ENCODE measurements around the gene CAMTA1.

CAMTA1 gene

GRCh38 chr1:7614576-7615074 lies 829.4 kb downstream of the CAMTA1 start:
- no peak for DNase-seq

DNA sequence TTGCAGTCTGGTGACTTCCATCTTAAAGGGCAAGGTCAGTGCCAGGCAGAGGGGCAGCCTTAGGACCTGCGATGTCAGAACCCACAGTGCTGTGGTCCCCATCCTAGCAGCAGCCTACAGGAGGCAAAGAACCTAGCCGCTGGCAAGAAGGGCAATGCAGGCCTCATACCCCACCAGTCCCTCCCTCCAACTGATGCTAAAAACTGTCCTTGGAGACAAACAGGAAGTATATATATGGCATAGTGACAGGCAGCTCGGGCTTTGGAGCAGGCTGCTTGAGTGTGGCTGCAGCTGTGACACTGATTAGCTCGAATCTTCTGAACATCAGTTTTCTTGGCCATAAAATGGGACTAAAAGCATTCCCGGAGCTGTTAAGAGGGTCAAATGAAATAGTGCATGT lies 829.9 kb downstream of the CAMTA1 start:
- DNase-seq = no peak

DNA sequence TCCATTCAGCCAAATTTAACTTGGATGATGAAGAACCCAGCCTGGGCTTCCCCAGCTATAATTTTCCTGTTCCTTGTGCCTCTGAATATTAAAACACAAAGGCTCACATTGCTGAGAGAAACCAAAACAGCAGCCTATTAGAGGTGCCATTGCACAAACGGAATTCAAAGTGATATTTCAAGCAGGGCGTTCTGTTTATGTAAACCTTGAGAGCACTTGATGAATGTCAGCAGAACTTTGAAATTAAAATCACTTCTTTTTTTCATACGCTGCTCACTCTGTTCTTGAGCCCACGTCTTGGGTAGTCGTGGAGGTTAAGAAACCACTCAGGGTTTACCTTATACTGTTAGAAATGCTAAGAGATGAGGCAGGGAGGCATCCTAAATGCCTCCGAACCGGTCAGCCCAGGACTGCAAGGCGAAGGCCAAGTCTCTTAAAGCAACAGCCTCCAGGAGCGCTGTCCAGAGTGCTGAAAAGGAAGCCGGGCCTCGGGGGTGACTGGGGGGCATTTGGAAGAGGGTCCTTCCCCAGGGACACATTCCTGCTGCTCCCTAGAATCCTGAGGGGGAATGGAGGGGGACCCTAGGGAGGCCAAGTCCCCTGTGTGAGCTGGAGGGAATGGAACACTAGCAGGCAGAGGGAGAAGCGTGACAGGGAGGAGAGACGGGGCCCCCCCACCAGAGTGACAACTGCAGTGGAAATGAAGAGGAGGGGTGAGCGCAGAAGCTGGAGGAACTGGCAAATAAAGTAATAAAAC lies 831.0 kb downstream of the CAMTA1 start:
- no peak for DNase-seq

- DNase-seq = no peak
These were observed 831.7 kb downstream of the CAMTA1 start for GRCh38 chr1:7616953-7617352.

- DNase-seq = no peak
These were observed 832.6 kb downstream of the CAMTA1 start for GRCh38 chr1:7617826-7618225.

DNA sequence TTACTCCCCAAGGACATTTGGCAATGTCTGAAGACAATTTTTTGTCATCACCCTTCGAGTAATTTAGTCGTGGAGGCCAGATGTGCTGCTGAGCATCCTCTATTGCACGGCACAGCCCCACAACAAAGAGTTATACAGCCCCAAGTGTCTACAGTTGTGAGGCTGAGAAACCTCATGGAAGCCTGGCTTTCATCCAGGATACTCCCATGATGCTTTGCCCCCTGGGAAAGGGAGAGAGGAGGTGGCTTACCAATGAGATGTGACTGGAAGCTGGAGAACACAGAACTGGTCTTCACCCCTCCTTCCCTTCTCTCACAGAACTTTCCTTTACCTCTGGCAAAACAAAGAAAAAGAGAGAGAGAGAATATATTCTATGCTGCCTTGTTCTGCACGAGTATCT lies 834.9 kb downstream of the CAMTA1 start:
- DNase-seq = no peak

- DNase-seq = no peak
These were observed 836.3 kb downstream of the CAMTA1 start for GRCh38 chr1:7621334-7622219.

DNA sequence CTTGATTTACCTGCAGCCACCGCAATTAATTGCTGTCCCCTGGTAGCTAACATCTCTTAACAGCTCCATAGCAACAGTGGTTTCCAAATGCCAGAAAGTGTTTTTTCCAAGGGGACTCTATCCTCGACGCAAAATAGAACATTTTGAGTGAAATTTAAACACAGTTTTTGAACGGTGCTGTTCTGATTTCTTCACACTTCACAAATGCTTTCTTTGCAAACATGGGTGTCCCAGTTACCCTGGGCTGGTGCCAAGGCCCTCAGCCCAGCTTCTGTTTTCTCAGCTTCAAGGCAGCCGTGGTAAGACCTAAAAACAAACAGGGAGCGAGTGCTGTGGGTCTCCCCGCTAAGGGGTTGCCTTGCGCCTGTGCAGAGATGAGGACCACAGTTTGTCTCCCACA lies 838.6 kb downstream of the CAMTA1 start:
- DNase-seq = no peak

- no peak for DNase-seq
These were observed 839.6 kb downstream of the CAMTA1 start for GRCh38 chr1:7624791-7625355.

DNA sequence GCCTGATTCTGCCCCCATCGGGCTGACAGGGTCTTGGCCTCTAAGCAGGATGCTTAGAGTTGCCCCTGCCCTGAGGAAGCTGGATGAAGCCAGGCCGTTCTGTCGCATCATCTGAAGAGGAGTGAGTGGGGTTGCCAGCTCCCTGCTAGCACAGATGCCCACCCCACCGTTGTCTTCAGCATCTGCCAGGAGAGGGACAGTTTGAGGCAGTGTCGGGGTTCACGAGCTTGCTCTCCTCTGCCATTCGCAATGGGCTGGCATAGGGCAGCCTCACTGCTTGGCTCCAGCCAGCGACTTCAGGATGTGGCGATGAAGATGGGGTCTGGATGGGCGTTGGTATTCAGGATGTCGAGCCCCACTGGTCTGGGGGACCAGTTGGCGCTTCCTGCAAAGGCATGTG lies 840.1 kb downstream of the CAMTA1 start:
- DNase-seq = no peak

- DNase-seq = no peak
These were observed 843.0 kb downstream of the CAMTA1 start for GRCh38 chr1:7628273-7628672.

DNA sequence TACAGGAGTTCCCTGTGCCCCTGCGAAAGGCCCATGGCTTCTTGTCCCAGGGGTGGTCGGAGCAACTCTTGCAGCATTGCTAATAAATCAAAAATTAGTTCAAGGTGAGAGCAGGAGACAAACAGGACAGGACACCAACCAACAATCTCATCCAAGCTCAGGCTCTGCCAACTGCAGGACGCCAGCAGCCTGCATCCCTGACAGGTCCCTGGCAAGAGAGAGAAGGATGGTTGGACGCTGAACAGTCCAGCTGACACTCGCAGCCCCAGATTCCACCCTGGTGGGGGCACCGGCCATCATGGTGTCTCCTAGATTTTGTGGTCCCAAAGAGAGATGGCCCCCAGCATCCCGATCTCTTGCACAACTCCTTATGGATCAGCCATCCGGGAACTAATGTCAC lies 843.8 kb downstream of the CAMTA1 start:
- DNase-seq = no peak

DNA sequence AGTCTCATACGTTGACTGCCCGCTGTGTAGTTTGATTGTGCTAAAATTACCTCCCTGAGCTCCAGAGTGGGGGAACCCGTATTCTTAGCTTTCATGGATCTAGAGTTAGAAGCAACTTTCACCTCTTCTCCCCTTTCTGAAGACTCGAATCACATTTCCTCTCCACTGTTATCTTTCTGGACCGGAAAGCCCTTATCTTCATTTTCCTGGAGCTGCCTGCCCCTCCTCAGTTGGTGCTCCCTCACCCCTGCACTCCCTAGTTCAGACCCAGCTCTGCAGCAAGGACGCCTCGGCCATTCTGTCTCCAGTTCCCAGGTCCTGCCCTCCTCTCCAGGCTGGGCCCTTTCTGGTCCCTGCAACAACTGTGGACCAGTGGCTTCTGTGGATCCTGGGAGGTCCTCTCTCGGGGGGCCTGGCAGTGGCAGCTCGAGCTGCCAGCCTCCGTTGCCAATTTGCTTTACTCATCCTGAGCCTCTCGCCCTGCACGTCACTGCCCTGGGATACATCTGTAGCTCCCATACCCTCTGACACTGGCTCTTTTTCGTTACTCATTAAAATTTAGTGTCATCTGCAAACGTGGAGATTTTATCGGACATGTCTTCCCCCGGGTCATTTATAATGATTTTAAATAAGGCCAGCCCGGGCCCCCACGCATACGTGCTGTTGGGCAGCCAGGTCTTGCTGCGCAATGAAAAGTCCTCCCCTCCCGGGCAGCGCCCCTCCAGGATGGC lies 844.4 kb downstream of the CAMTA1 start:
- DNase-seq = no peak

DNA sequence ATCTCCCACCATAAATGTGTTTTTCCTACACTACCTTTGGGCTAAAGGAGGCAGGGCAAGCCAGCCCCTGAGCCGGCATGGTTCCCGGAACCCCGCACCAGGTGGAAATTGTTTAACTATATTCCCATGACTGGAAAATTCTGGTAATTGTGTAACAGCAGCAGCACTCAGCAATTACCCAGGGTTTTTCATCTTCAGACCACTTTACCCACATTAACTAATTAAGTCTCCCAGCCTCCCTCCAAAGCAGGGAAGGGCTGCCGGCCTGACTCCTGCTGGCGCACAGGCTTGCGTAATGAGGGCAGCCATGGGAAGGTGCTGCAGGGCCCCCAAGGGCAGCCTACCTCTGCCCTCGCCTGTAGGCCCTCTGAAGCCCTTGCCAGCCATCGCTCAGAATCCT lies 845.1 kb downstream of the CAMTA1 start:
- no peak for DNase-seq

DNA sequence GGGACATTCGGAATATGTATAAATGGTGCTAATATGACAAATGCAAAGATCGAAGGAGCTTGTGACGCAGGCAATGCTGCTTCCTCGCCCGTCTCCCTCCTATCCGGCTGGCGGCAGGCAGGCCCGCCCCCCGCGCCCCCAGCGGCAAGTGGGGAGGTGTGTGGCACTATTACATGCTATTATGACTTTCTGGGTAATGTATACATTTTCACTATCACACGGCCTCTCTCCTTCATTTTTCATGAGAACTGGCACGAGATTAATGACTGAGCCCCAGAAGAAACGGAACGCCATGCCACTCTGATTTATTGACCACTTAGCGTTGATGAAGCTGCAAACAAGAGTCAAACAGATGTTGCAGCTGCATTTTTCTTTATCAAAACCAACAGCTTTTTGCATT lies 846.9 kb downstream of the CAMTA1 start:
- no peak for DNase-seq

DNA sequence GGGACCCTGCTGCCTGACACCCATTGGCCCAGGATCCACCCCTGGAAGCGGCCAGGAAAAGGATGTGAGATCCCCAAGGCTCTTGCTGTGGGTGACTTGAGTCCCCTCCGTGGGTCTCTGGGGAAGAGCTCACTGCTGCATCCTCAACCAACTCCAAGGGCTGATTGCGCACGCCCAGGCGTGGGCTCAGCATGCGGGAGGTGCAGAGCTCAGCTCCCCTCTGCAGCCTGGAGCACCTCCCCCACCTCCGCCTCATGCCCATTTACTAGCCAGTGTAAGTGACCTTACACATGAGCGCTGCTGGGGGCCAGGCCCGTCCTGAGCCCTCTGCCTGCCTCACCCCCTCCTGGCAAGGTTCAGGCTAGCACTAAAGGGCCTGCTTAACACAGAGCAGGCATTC lies 847.4 kb downstream of the CAMTA1 start:
- DNase-seq = no peak

DNA sequence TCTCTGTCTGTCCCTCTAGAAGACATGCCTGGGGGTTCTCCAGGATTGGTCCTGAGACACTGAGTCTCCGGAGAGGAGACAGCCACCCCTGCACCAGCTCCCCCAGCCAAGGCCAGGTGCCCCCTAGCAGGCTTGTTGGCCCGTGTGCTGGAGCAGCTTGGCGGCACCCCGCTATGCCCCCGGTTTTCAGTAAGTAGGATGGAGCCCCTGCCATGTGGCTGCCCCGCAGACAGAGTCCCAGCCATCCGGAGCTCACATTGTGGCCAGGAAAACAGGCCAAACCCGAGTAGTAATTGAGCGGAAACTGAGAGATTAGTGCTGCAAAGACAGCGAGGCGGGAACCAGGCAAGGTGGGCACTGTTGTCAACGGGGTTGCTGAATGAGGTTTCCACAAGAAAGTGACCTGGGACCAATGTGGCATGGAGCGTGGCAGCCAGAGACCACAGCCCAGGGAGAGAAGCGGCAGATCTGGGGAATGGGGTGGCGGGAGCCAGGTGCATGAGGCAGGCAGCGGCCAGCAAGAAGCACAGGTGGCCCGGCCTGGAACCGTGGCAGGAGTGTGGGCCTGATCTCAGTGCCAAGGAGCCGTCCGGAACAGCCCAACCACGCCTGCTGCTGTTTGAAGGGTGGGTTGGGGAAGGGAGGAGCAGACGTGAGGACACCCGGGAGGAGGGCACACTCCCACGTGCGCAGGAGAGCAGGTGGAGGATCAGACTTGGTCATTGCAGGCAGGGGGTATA lies 848.4 kb downstream of the CAMTA1 start:
- DNase-seq = no peak

GRCh38 chr1:7634546-7635240 lies 849.4 kb downstream of the CAMTA1 start:
- no peak for DNase-seq

DNA sequence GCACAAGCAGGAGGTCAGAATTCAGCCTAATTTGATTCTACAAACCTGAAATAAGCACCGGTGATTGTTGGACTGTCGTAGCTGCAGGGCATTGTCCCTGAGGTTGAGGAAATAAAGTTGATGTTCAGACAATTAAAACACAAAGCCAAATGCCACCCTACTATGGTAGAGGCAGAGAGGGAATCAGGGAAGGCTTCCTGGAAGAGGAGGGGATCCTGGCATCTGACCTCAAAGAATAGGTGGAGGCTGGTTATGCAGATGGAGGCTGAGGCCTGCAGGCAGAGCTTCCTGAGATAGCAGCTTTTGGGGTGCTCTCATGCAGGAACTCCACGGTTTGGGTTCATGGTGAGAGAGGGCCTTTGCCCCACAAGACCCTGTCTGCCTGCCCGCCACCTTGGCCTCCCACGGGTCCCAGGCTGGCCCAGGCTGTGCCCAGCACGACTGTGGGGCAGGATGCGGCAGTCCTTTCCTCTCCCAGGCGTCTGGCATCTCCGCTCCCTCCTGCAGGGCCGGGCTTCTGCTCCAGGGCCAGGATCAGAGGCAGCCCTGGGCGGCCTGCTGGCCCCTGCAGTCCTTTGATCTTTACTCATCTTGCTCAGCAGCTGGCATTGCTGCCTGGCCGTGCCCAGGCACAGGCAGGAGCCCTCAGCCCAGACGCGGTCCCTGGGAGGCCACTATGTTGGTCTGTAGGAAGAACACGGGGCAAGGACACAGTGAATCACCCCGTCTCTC lies 851.7 kb downstream of the CAMTA1 start:
- DNase-seq = no peak

- DNase-seq = no peak
These were observed 852.8 kb downstream of the CAMTA1 start for GRCh38 chr1:7638078-7638477.
